ENCODE results near the gene FAM171A1. TPM values are rescaled to one million over a fixed set of nuclear protein-coding genes. Genes with fewer than 3 reads are reported as not detected.

FAM171A1 gene
- total and polyA plus RNA-seq, 2 donors (not counting 1 experiment from before 2014, with no cell fraction given), result 0.09 TPM; not detected in 1

DNA sequence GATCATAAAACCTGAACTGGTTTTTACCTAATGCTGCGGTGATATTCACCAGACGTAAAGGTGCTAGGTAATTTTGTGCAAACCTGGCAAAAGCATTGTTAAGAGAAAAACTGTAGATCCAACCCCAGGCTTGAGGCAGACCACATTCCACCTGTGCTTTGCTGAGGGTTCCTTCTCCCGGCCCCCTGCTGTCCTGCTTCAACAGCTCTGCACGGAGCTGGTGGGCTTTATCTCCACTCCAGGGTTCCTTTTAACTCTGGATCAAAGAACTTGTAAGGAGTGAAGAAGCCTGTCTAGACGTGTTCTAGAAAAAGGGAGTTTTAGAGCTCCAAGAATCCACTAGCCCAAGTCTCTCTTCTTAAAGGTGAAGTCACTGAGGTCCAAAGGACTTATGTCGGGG, 115.1 kb downstream of the FAM171A1 start:
- CTCF ChIA-PET, result no interaction called here
- Histone ChIP-seq H3K27me3 (replicated peaks in 1 of 4; ENCODE audit: control extremely low read depth in 1 of 4, control insufficient read depth in 3 of 4, insufficient read depth in 4 of 4, low read length in 3 of 4) (peaks cover 0 to 6% (median 0%) of the 10 kb centered on the region in 4 experiments), H3K9me3 (ENCODE audit: control extremely low read depth in 1 of 3, control insufficient read depth in 2 of 3, insufficient read depth in 1 of 3, low read length in 2 of 3) (peaks cover 0 to 5% (median 0%) of the 10 kb centered on the region in 3 donors), H3K4me3 (ENCODE audit: control extremely low read depth in 1 of 5, extremely low read depth in 1 of 5, insufficient read depth in 1 of 5, low read depth in 2 of 5, low read length in 4 of 5) (no peak overlapping the region), H2AFZ (ENCODE audit: insufficient read depth, low read depth, low read length, poor library complexity, severe bottlenecking) (no peak overlapping the region), H4K20me1 (ENCODE audit: control insufficient read depth, insufficient read depth, low read length, poor library complexity, severe bottlenecking) (no peaks in the 10 kb centered on the region), H3K4me2 (replicated peaks; ENCODE audit: low read depth, low read length, poor library complexity, severe bottlenecking) (no peak overlapping the region), H3K79me2 (ENCODE audit: control insufficient read depth, insufficient read depth, low read length) (no peaks in the 10 kb centered on the region), H3K27ac (ENCODE audit: low read length in 2 of 2) (no peak overlapping the region), H3K4me1 (ENCODE audit: control insufficient read depth in 2 of 2, insufficient read depth in 2 of 2, low read length in 2 of 2) (peaks cover 6 to 13% of the 10 kb centered on the region in 2 donors), H3K36me3 (replicated peaks in 1 of 2; ENCODE audit: control extremely low read depth in 1 of 2, control insufficient read depth in 1 of 2, extremely low read depth in 1 of 2, insufficient read depth in 2 of 2, low read length in 1 of 2) (no peaks in the 10 kb centered on the region), H3K9ac (ENCODE audit: low read length) (no peak overlapping the region)
- no peaks in the 10 kb centered on the region for H3K9me3 Mint-ChIP-seq (ENCODE audit: insufficient read depth)
- peaks cover 20% of the 10 kb centered on the region for H3K27me3 Mint-ChIP-seq
- POLR2A ChIA-PET, result no interaction called here
- DNase-seq, result no peak
- no peak overlapping the region for H3K4me3 Mint-ChIP-seq
- WGBS (ENCODE audit: insufficient coverage), result 91% methylated on average over 5 of the region's 6 CpGs
- no peak overlapping the region for H3K27ac Mint-ChIP-seq
- peaks cover 9% of the 10 kb centered on the region for H3K4me1 Mint-ChIP-seq
- no peak for TF ChIP-seq EZH2 (IDR thresholded peaks at IDR 0.05; ENCODE audit: borderline replicate concordance, insufficient read depth, low read depth, low read length, poor library complexity, severe bottlenecking)
- TF ChIP-seq CTCF (IDR thresholded peaks at IDR 0.05), result no peak
- intact Hi-C loops (cut with micrococcal nuclease), result no loop called here
- ATAC-seq (ENCODE audit: low read depth), result no peak

- Mint-ChIP-seq H3K4me1 (peaks cover 9% of the 10 kb centered on the region), H3K9me3 (ENCODE audit: insufficient read depth) (no peaks in the 10 kb centered on the region), H3K27ac (no peak overlapping the region), H3K27me3 (peaks cover 22% of the 10 kb centered on the region), H3K4me3 (peak overlapping the region; percentile 38)
- no peak overlapping the region for H3K9ac ChIP-seq (ENCODE audit: low read length)
- H3K79me2 ChIP-seq (ENCODE audit: control insufficient read depth, insufficient read depth, low read length), result no peaks in the 10 kb centered on the region
- peaks cover 6 to 13% of the 10 kb centered on the region in 2 donors for H3K4me1 ChIP-seq (ENCODE audit: control insufficient read depth in 2 of 2, insufficient read depth in 2 of 2, low read length in 2 of 2)
- peaks cover 0 to 5% (median 0%) of the 10 kb centered on the region in 3 donors for H3K9me3 ChIP-seq (ENCODE audit: control extremely low read depth in 1 of 3, control insufficient read depth in 2 of 3, insufficient read depth in 1 of 3, low read length in 2 of 3)
- no peak for DNase-seq
- peak overlapping the region; percentile 31 for H3K4me2 ChIP-seq (replicated peaks; ENCODE audit: low read depth, low read length, poor library complexity, severe bottlenecking)
- peak overlapping the region; percentile 7 for H2AFZ ChIP-seq (ENCODE audit: insufficient read depth, low read depth, low read length, poor library complexity, severe bottlenecking)
- intact Hi-C loops (cut with micrococcal nuclease), result no loop called here
- CTCF ChIA-PET, result interaction anchor here (0.6 kb wide), 1 partner anchor 14 kb away, joined by 3 read pairs; no protein-coding TSS in a partner anchor
- peaks cover 0 to 4% (median 0%) of the 10 kb centered on the region in 4 experiments for H3K27me3 ChIP-seq (replicated peaks in 1 of 4; ENCODE audit: control extremely low read depth in 1 of 4, control insufficient read depth in 3 of 4, insufficient read depth in 4 of 4, low read length in 3 of 4)
- H3K4me3 ChIP-seq (ENCODE audit: control extremely low read depth in 1 of 5, extremely low read depth in 1 of 5, insufficient read depth in 1 of 5, low read depth in 2 of 5, low read length in 4 of 5), result peak overlapping the region in 1 of 5 experiments; percentile 51
- POLR2A ChIA-PET, result no interaction called here
- 43% methylated on average over 7 of the region's 10 CpGs for WGBS (ENCODE audit: insufficient coverage)
- no peaks in the 10 kb centered on the region for H3K36me3 ChIP-seq (replicated peaks in 1 of 2; ENCODE audit: control extremely low read depth in 1 of 2, control insufficient read depth in 1 of 2, extremely low read depth in 1 of 2, insufficient read depth in 2 of 2, low read length in 1 of 2)
- H3K27ac ChIP-seq (ENCODE audit: low read length in 2 of 2), result no peak overlapping the region
- no peak for ATAC-seq (ENCODE audit: low read depth)
- no peaks in the 10 kb centered on the region for H4K20me1 ChIP-seq (ENCODE audit: control insufficient read depth, insufficient read depth, low read length, poor library complexity, severe bottlenecking)
- TF ChIP-seq CTCF (IDR thresholded peaks at IDR 0.05) (no peak), EZH2 (IDR thresholded peaks at IDR 0.05; ENCODE audit: borderline replicate concordance, insufficient read depth, low read depth, low read length, poor library complexity, severe bottlenecking) (no peak)
These were observed 116.1 kb downstream of the FAM171A1 start for GRCh38 chr10:15254808-15255648.
